NCI-H2107 (cell line): ENCODE measurements around the gene ALPK3.

ENCODE experiments used
- DNase-seq: peaks from one replicate; lab custom pipeline; 2025; lab: John Stamatoyannopoulos, UW

Gene ALPK3

GRCh38 chr15:84846269-84846668, 29.1 kb downstream of the ALPK3 start:
- DNase-seq: no peak

DNA sequence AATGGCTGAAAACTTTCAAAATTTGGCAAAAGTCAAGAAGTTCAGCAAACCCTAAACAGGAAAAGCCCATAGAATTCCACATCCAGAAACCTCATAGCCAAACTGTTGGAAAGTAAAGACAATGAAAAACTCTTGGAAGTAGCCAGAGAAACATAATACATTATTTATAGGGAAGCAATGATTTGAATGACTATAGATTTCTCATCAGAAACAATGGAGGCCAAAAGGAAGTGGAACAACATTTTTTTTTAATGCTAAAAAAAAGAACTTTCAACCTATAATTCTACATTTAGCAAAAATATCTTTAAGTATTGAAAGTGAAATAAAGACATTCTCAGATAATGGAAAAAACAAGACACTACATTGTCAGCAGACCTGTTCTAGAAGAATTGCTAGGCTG, 30.2 kb downstream of the ALPK3 start:
- DNase-seq: no peak

DNA sequence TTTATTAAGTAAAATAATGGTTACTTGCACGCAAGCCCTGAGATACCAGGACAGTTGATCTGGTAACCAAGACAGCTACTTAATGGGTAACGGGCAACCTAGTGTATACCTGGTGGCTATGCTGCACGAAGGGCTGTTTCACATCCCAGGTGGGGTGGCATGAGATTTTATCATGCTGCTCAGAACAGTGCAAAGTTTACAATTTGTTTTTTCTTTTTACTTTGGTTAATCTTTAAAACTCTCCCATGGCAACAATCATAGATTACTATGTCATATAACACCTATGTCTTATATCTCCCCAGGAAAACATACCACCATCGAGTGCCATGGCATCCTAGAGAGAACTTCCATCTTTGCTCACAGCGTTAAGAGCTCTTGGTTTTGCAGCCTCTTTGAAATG, 35.1 kb downstream of the ALPK3 start:
- DNase-seq: no peak

GRCh38 chr15:84855136-84855535, 38.0 kb downstream of the ALPK3 start:
- DNase-seq: no peak

- DNase-seq: no peak
Measured at GRCh38 chr15:84855765-84856164, 38.6 kb downstream of the ALPK3 start.

- DNase-seq: no peak
Measured at GRCh38 chr15:84856731-84857417, 39.7 kb downstream of the ALPK3 start.

- no peak for DNase-seq
Measured at GRCh38 chr15:84857418-84858004, 40.4 kb downstream of the ALPK3 start.

- no peak for DNase-seq
Measured at GRCh38 chr15:84858231-84858630, 41.1 kb downstream of the ALPK3 start.

- no peak for DNase-seq
Measured at GRCh38 chr15:84859144-84859543, 42.0 kb downstream of the ALPK3 start.

DNA sequence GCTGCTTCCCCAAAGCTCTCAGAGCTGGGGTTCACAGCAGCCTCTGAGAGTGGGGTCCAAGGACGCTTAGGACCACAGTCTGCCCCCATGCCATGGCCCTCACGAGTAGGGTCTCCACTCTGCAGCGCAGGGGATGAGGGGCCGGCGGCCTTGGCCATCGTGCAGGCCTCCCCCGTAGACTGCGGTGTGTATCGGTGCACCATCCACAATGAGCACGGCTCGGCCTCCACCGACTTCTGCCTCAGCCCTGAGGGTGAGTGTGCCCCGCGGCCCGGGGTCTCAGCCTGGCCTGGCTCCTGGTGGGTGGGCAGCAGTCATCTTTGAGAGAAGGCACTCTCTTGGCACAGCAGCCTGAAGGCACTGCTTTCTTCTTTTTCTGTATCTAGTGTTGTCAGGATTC, 42.5 kb downstream of the ALPK3 start:
- DNase-seq: no peak

- DNase-seq: no peak
Measured at GRCh38 chr15:84861781-84862180, 44.6 kb downstream of the ALPK3 start.

- DNase-seq: no peak
Measured at GRCh38 chr15:84862214-84862975, 45.2 kb downstream of the ALPK3 start.

DNA sequence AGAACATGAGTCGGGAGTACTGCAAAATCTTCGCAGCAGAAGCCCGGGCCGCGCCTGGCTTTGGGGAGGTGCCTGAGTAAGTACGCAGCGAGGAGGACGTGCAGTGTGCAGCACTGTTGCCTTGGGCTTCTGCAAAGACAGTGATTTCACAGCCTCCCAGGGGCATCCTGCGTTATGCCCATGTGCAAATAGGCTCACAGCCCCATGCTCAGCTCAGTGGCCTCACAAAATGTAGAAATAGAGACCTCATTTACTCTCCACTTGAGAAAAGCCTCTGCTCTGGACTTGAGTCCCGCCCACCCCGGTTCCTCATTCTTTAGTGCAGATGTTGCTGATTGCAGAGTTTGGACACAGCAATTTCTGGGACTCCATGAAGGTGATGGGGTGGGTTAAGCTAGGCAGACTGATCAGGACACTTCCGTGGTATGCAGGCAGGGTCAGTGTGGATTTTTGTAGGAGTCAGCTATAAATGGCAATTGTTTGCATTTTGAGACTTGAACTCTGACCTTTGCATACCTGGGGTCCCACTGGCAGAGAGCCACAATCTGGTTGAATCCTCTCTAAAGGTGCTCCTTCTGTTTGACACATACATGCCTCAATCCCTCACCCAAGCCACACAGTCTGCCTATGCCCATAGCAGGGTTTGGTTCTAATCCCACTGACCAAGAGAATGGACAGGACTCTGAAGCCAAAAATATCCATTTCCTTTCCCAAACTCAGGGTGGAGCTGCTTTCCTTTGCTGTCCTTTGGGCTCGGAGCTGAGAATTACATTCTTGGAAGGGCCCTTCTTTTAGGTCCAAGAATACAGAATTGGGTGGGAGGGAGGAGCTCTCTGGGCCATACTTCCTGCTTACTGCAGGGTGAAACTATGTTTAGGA, 46.6 kb downstream of the ALPK3 start:
- no peak for DNase-seq

DNA sequence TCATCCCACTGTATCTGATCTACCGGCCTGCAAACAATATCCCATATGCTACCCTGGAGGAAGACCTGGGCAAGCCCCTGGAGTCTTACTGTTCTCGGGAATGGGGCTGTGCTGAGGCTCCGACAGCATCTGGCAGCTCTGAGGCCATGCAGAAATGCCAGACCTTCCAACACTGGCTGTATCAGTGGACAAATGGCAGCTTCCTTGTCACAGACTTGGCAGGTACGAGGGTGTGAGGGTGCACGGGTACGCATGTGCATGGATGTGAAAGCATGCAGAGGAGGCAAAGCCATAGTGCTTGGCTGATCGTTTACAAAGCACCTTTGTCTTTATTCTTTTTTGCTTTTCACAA, 47.3 kb downstream of the ALPK3 start:
- DNase-seq: no peak

- DNase-seq: no peak
Measured at GRCh38 chr15:84865074-84865569, 48.0 kb downstream of the ALPK3 start.

DNA sequence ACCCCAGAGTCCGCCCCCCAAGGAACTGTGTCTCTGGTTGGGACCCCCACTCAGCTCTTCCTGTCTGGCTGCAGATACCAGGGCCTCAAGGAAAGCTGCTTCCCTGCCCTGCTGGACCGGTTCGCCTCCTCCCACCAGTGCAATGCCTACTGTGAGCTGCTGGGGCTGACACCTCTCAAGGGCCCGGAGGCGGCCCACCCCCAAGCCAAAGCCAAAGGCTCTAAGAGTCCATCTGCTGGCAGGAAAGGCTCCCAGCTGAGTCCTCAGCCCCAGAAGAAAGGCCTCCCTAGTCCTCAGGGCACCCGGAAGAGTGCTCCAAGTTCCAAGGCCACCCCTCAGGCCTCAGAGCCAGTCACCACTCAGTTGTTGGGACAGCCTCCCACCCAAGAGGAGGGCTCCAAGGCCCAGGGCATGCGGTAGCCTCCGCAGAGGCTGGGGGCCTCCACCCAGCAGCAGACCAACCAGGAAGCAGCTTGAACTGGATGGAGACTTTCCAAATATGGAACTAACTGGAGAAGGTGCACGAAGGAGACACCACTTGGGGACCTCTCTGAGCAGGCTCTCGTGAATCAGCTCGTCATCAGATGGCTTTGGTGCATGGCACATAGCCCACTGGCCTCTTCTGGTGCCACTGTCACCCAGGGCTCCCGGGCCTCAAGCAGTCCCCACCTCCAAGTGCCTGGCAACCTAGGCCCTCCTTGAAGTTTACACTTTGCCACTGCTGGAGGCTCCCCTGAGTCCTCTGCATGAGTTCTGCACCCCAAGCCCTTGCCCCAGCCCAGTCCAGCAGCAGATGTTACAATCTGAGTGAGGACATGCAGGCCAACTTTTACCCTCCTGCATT, 51.1 kb downstream of the ALPK3 start:
- no peak for DNase-seq

DNA sequence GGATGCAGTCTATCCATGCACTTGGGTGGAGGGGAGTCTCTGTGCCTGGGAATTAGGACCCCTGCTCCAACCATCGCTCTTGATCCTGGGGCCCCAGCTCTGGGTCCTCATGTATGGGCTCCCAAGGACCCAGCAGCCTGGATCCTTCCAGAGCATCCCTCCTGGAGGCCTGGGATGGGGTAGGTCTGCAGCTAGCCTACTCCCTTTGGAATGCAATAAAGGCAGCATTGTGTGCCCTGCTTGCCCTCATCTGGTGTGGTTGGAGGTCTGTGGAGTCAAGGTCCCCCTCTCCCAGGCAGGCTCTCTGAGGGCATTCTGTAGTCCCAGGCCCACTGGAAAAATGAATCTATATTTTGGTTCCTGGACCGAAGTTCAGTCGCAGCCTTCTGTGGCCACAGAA, 52.4 kb downstream of the ALPK3 start:
- no peak for DNase-seq

DNA sequence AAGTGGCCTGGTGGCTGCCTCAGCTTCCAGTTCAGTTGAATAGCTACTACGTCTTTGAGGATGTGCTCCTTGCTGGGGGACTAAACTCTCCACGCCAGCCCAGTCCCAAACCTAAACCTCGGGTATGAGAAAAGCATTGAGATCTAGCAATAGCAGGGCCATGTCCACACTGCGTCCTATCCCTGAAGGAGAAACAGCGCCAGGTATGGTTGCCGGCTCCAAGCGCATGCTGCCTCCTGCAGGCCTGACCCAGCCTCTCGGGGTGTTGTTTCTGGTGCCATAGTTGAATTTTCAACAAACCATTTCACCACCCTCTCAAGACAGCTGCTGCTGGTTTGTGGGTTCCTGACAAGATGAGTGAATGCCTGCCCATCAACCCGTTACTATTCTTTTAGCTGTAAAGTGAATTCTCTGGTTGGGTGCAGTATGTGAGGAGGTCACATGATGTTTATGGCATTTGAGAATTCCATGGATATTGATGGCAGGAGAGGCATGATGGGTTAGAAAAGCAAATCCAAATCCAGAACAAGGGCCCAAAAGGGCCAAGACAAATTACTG, 54.4 kb downstream of the ALPK3 start:
- no peak for DNase-seq

GRCh38 chr15:84872009-84872910, 55.1 kb downstream of the ALPK3 start:
- DNase-seq: no peak

- DNase-seq: no peak
Measured at GRCh38 chr15:84873997-84874396, 56.8 kb downstream of the ALPK3 start.
